ENCODE measurements around the gene PANK2. TPM values are rescaled to one million over a fixed set of nuclear protein-coding genes. Genes with fewer than 3 reads are reported as not detected.

PANK2 gene
- total RNA-seq, 1 experiment from 2014 or later: 41.6 TPM

- no TSS peak for BruUV-seq (replicated peaks)
- Histone ChIP-seq H4K20me1 (ENCODE audit: insufficient read depth) (no peaks in the 10 kb centered on the region), H3K4me3 (replicated peaks in 1 of 2; ENCODE audit: low read depth in 1 of 2, low read length in 2 of 2) (no peak overlapping the region), H2AFZ (ENCODE audit: low read depth, low read length, poor library complexity, severe bottlenecking) (no peak overlapping the region), H3K9me2 (ENCODE audit: insufficient read depth) (no peaks in the 10 kb centered on the region), H3K36me3 (ENCODE audit: control insufficient read depth in 1 of 2, insufficient read depth in 2 of 2, low read length in 2 of 2) (no peaks in the 10 kb centered on the region; a peak in 1 of 4 replicates), H3K27me3 (ENCODE audit: insufficient read depth, low read length) (no peaks in the 10 kb centered on the region), H3K4me1 (ENCODE audit: control insufficient read depth in 1 of 2, insufficient read depth in 2 of 2, low read length in 2 of 2) (no peaks in the 10 kb centered on the region), H3K4me2 (ENCODE audit: low read length) (no peak overlapping the region), H3K27ac (ENCODE audit: low read depth, low read length) (no peak overlapping the region), H3K9ac (ENCODE audit: low read length) (no peak overlapping the region), H3K79me2 (ENCODE audit: insufficient read depth, low read length) (no peaks in the 10 kb centered on the region), H3K9me3 (ENCODE audit: control insufficient read depth in 1 of 2, insufficient read depth in 1 of 2, low read depth in 1 of 2, low read length in 2 of 2) (no peaks in the 10 kb centered on the region)
- intact Hi-C loops (cut with micrococcal nuclease): no loop called here
- TF ChIP-seq EZH2phosphoT487 (IDR thresholded peaks at IDR 0.05; ENCODE audit: borderline replicate concordance) (no peak), RAD21 (IDR thresholded peaks at IDR 0.05; ENCODE audit: low read depth) (no peak), FOSL1 (IDR thresholded peaks at IDR 0.05; ENCODE audit: low read depth) (no peak), REST (IDR thresholded peaks at IDR 0.05; ENCODE audit: low read depth) (no peak), YY1 (IDR thresholded peaks at IDR 0.05; ENCODE audit: extremely low read depth, insufficient replicate concordance, low read depth, low read length) (no peak), POLR2AphosphoS5 (IDR thresholded peaks at IDR 0.05; ENCODE audit: low read depth, low read length) (no peak), CEBPB (IDR thresholded peaks at IDR 0.05; ENCODE audit: low read depth) (no peak), JUND (IDR thresholded peaks at IDR 0.05) (no peak), CTCF (IDR thresholded peaks at IDR 0.05 in 2 of 3, conservative IDR thresholded peaks at IDR 0.05 in 1 of 3; ENCODE audit: borderline replicate concordance in 1 of 3, insufficient read depth in 1 of 3, low read depth in 2 of 3, low read length in 2 of 3) (no peak), SIN3A (IDR thresholded peaks at IDR 0.05; ENCODE audit: low read depth) (no peak), ZNF274 (IDR thresholded peaks at IDR 0.05; ENCODE audit: low read depth, low read length) (no peak), ZFX (IDR thresholded peaks at IDR 0.05) (no peak), MAX (IDR thresholded peaks at IDR 0.05) (no peak), CBX3 (IDR thresholded peaks at IDR 0.05; ENCODE audit: low read depth) (no peak), SP1 (IDR thresholded peaks at IDR 0.05; ENCODE audit: low read depth) (no peak), EGR1 (IDR thresholded peaks at IDR 0.05; ENCODE audit: low read depth) (no peak), SRF (IDR thresholded peaks at IDR 0.05; ENCODE audit: low read depth) (no peak)
- TF ChIP-seq, protein P1, sequence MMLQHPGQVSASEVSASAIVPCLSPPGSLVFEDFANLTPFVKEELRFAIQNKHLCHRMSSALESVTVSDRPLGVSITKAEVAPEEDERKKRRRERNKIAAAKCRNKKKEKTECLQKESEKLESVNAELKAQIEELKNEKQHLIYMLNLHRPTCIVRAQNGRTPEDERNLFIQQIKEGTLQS (IDR thresholded peaks at IDR 0.05): no peak
- TF ChIP-seq, protein P2, sequence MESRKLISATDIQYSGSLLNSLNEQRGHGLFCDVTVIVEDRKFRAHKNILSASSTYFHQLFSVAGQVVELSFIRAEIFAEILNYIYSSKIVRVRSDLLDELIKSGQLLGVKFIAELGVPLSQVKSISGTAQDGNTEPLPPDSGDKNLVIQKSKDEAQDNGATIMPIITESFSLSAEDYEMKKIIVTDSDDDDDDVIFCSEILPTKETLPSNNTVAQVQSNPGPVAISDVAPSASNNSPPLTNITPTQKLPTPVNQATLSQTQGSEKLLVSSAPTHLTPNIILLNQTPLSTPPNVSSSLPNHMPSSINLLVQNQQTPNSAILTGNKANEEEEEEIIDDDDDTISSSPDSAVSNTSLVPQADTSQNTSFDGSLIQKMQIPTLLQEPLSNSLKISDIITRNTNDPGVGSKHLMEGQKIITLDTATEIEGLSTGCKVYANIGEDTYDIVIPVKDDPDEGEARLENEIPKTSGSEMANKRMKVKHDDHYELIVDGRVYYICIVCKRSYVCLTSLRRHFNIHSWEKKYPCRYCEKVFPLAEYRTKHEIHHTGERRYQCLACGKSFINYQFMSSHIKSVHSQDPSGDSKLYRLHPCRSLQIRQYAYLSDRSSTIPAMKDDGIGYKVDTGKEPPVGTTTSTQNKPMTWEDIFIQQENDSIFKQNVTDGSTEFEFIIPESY (IDR thresholded peaks at IDR 0.05; ENCODE audit: extremely low read depth, insufficient replicate concordance, low read length): no peak
- ChIA-PET RAD21 (ENCODE audit: low non-redundant PET in 1 of 2, low total read pairs in 2 of 2, uncharacterized antibody in 2 of 2, unreplicated experiment in 2 of 2) (no interaction called here), POLR2A (no interaction called here), CTCF (no interaction called here)
- no peak for ATAC-seq
- DNase-seq (ENCODE audit: low read depth, low spot score): no peak
Observed at GRCh38 chr20:3934624-3935023, 45.4 kb downstream of the PANK2 start.
